ENCODE results near the gene LRGUK. TPM values are rescaled to one million over a fixed set of nuclear protein-coding genes. Genes with fewer than 3 reads are reported as not detected.

The LRGUK gene
- total and polyA plus RNA-seq, 12 donors, result 0.15 to 0.47 (median 0.22) TPM; not detected in 5

DNA sequence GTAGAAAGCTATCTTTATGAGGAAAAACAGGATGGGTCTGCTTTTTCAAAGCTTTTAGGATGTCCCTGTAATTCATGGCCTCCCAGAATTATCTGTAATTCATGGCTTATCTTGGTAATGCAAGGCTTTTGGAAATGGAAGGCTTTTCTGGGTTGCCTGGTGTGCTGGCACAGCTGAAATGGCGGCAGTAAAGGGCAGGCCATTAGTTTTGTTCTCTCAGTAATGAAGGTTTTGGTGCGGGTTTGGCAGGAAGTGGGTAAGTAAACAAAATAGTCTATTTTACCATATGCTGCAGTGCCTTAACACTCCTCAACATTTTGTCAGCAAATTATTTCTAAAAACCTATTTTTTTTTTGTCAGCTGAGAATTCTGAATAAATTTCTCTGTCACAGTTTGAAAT, 69.3 kb downstream of the LRGUK start:
- DNase-seq (no peak), ATAC-seq (no peak)
- Histone ChIP-seq H3K36me3 (no peaks in the 10 kb centered on the region), H3K4me1 (no peaks in the 10 kb centered on the region), H3K4me3 (no peak overlapping the region), H3K27me3 (no peaks in the 10 kb centered on the region), H3K27ac (no peak overlapping the region), H3K9me3 (no peaks in the 10 kb centered on the region)
- TF ChIP-seq, protein P1, sequence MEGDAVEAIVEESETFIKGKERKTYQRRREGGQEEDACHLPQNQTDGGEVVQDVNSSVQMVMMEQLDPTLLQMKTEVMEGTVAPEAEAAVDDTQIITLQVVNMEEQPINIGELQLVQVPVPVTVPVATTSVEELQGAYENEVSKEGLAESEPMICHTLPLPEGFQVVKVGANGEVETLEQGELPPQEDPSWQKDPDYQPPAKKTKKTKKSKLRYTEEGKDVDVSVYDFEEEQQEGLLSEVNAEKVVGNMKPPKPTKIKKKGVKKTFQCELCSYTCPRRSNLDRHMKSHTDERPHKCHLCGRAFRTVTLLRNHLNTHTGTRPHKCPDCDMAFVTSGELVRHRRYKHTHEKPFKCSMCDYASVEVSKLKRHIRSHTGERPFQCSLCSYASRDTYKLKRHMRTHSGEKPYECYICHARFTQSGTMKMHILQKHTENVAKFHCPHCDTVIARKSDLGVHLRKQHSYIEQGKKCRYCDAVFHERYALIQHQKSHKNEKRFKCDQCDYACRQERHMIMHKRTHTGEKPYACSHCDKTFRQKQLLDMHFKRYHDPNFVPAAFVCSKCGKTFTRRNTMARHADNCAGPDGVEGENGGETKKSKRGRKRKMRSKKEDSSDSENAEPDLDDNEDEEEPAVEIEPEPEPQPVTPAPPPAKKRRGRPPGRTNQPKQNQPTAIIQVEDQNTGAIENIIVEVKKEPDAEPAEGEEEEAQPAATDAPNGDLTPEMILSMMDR (IDR thresholded peaks at IDR 0.05), result no peak
- WGBS, 2 donors, result 80 to 91% methylated on average over 2 of the region's 2 CpGs
- intact Hi-C loops (cut with DNase I), result no loop called here

DNA sequence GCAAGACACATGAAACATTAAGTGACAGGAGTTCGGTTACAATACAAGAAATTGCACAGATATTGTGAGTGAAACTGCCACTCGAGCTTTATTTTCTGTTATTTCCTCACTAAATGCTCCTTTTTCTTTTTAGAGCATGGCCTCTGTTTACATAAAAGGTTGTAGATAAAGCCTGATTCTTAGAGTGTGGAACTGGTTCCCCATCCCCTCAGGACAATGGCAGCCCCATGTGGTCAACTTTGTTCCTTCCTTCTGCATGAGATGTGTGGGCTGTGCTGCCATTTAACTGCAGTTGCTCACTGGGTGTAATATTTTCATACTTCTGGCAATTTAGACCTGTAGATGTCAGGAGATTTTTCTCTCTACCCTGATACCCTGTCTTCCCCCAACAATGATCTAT, 70.2 kb downstream of the LRGUK start:
- ATAC-seq (no peak), DNase-seq (no peak)
- WGBS, 2 donors, result 94% methylated on average over 2 of the region's 2 CpGs
- H3K27ac ChIP-seq, result no peak overlapping the region
- TF ChIP-seq, protein P1 (IDR thresholded peaks at IDR 0.05), result no peak
- no peaks in the 10 kb centered on the region for H3K9me3 ChIP-seq
- intact Hi-C loops (cut with DNase I), result no loop called here
- H3K27me3 ChIP-seq, result no peaks in the 10 kb centered on the region
- no peaks in the 10 kb centered on the region for H3K36me3 ChIP-seq
- no peaks in the 10 kb centered on the region for H3K4me1 ChIP-seq
- no peak overlapping the region for H3K4me3 ChIP-seq

DNA sequence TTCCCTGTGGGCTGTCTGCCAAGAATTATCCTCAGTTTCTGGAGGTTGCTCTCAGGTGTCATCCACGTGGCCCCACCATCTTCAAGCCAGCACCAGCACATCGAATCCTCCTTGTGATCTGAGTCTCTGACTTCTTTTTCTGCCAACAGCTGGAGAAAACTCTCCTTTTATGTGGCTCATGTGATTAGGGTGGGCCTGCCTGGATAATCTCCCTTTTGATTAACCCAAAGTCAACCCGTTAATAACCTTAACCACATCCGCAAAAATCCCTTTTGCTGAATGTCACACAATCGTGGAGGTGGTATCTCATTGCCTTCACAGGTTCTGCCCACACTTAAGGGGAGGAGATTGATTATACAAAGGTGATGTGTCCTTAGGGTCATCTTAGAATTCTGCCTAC, 73.8 kb downstream of the LRGUK start:
- Histone ChIP-seq H3K27me3 (no peaks in the 10 kb centered on the region), H3K4me1 (no peaks in the 10 kb centered on the region), H3K27ac (no peak overlapping the region), H3K4me3 (no peak overlapping the region), H3K36me3 (no peaks in the 10 kb centered on the region), H3K9me3 (no peaks in the 10 kb centered on the region)
- TF ChIP-seq, protein P1 (IDR thresholded peaks at IDR 0.05), result no peak
- WGBS, 2 donors, result 87 to 88% methylated on average over 5 of the region's 5 CpGs
- DNase-seq, result no peak
- intact Hi-C loops (cut with DNase I), result no loop called here
- no peak for ATAC-seq

DNA sequence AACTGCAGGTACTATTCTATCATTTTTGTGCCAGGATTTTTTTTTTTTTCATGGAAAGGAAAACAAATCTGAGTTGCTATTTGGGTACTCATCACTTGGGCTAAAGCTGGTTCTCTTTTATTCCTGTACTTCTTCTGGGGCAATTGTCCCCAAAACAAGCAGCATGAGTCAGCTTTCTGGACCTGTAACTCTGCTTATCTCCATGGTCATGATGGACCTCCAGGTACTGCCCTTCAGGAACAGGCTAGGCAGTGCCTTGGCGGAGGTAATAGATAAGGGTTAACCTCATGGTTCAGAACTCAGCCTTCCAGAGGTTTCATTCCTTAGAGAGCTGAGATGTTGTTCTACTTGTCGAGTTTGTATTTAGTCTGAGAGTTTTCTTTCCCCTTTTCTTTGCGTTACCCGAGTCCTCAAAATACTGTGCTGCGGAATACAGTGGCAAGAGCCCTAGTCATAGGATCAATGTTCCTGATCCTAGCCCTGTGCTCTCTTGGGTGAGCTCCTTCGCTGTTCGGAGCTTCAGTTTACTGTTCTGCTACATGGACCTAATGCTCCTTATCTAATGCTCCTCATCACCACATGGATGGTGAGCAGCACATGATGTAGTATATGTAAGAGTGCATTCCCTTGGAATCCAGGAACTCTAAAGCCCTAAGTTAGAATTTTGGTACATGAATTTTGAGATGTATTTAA, 74.6 kb downstream of the LRGUK start:
- Histone ChIP-seq H3K4me3 (no peak overlapping the region), H3K9me3 (no peaks in the 10 kb centered on the region), H3K27me3 (no peaks in the 10 kb centered on the region), H3K27ac (no peak overlapping the region), H3K4me1 (no peaks in the 10 kb centered on the region), H3K36me3 (no peaks in the 10 kb centered on the region)
- intact Hi-C loops (cut with DNase I), result no loop called here
- no peak for ATAC-seq
- no peak for DNase-seq
- 75 to 79% methylated on average over 7 of the region's 7 CpGs for WGBS, 2 donors
- TF ChIP-seq, protein P1 (IDR thresholded peaks at IDR 0.05), result no peak
